PC-9 (cell line): ENCODE data around the gene ZNF735. TPM values are rescaled to one million over a fixed set of nuclear protein-coding genes. Genes with fewer than 3 reads are reported as not detected.
A peak's percentile ranks its signal among the peaks of the same experiment; 100 is the strongest.
"Not testable (repeated sequence)": the region's sequence is repeated elsewhere in the genome, so short reads cannot be mapped to it uniquely, and the experiment has no call there.

Experiments
- Bru-seq: library from RNA; stranded (reverse); fragments of 400-500 nt; gene quantifications from one replicate; lab custom pipeline; 2021; lab: Mats Ljungman, UMichigan
- BruChase-seq, 2 experiments: library from RNA; stranded (reverse); fragments of 400-500 nt; gene quantifications; one replicate each; lab custom pipeline; 2021; lab: Mats Ljungman, UMichigan
- BruUV-seq: library from RNA; stranded (reverse); fragments of 400-500 nt; replicated peaks from 2 replicates; lab custom pipeline; 2021; lab: Mats Ljungman, UMichigan
- CTCF ChIA-PET: fragments of 300-600 bp; sonication (Branson Sonifier 250); formaldehyde crosslinking; loops from one replicate; lab custom pipeline; 2022; ENCODE audit warnings: antibody characterized with exemption; lab: Charles Lee
- POLR2A ChIA-PET: fragments of 300-600 bp; sonication (Branson Sonifier 250); formaldehyde crosslinking; loops from one replicate; lab custom pipeline; 2022; ENCODE audit warnings: antibody characterized with exemption; ENCODE audit not compliant: unreplicated experiment; lab: Charles Lee
- DNase-seq, 2 experiments: peaks; one replicate each; pipeline versions ENCODE4 v3.0.0 to v3.0.0-alpha.2; 2015 to 2022; ENCODE audit warnings: mixed read lengths in 1 of 2
- H2AFZ ChIP-seq: fragments of 200-600 bp; sonication (generic); 2 replicates; pipeline ENCODE4 v1.8.1; 2017; ENCODE audit warnings: antibody characterized with exemption
- H3F3A ChIP-seq: fragments of 200-600 bp; sonication (generic); 2 replicates; pipeline ENCODE4 v1.8.1; 2017; ENCODE audit warnings: antibody characterized with exemption, mild to moderate bottlenecking, low read depth; ENCODE audit not compliant: insufficient read depth
- H3K27ac ChIP-seq: fragments of 200-600 bp; sonication (generic); 2 replicates; pipeline ENCODE4 v1.6.1; 2016; ENCODE audit warnings: mixed run types
- H3K27me3 ChIP-seq: fragments of 200-600 bp; sonication (generic); 2 replicates; pipeline ENCODE4 v1.6.1; 2016; ENCODE audit warnings: low read depth, mixed run types; ENCODE audit not compliant: insufficient read depth
- H3K36me3 ChIP-seq: fragments of 200-600 bp; sonication (generic); 2 replicates; pipeline ENCODE4 v1.6.1; 2016; ENCODE audit warnings: low read depth, mixed run types
- H3K4me1 ChIP-seq: fragments of 200-600 bp; sonication (generic); replicated peaks from 2 replicates; pipeline ENCODE4 v1.6.1; 2016; ENCODE audit warnings: mixed run types; ENCODE audit not compliant: insufficient read depth
- H3K4me2 ChIP-seq: fragments of 200-600 bp; sonication (generic); 2 replicates; pipeline ENCODE4 v1.6.1; 2017; ENCODE audit warnings: mixed run types
- H3K4me3 ChIP-seq: fragments of 200-600 bp; sonication (generic); 2 replicates; pipeline ENCODE4 v1.6.1; 2016; ENCODE audit warnings: mixed run types
- H3K79me2 ChIP-seq: fragments of 200-600 bp; sonication (generic); 2 replicates; pipeline ENCODE4 v1.6.1; 2017; ENCODE audit warnings: low read depth, mixed run types
- H3K9me2 ChIP-seq: fragments of 200-600 bp; sonication (generic); 2 replicates; pipeline ENCODE4 v1.8.1; 2017; ENCODE audit warnings: mild to moderate bottlenecking; ENCODE audit not compliant: insufficient read depth
- H3K9me3 ChIP-seq: fragments of 200-600 bp; sonication (generic); 2 replicates; pipeline ENCODE4 v1.8.1; 2016; ENCODE audit warnings: low read depth; ENCODE audit not compliant: insufficient read depth
- H4K20me1 ChIP-seq: fragments of 200-600 bp; sonication (generic); 2 replicates; pipeline ENCODE4 v1.8.1; 2017; ENCODE audit not compliant: insufficient read depth
- CTCF ChIP-seq: fragments of 200-600 bp; sonication (generic); conservative IDR thresholded peaks from 2 replicates; pipeline ENCODE4 v1.6.1; 2017; ENCODE audit warnings: mixed run types, antibody characterized with exemption, mild to moderate bottlenecking, moderate library complexity
- EZH2 ChIP-seq: fragments of 200-600 bp; sonication (generic); IDR thresholded peaks from 2 replicates; pipeline ENCODE4 v1.8.0; 2017; ENCODE audit warnings: antibody characterized with exemption, low read depth
- intact Hi-C: fragments of 100-400 bp; cut with micrococcal nuclease; formaldehyde crosslinking; loops from one replicate; pipeline ENCODE4 v1.10.0; 2022; ENCODE audit not compliant: unreplicated experiment
- long read RNA-seq: library from polyadenylated mRNA; stranded (forward); transcript quantifications from one replicate; pipeline ENCODE4 v2.0.0, GENCODE V29; 2022
- total RNA-seq: library from RNA; stranded (reverse); gene quantifications from 2 replicates; pipeline ENCODE4 v1.2.3, GENCODE V29; 2021

ZNF735 gene
- total RNA-seq (not detected in 2 replicates), Bru-seq, nascent RNA (not detected), BruChase-seq, experiment 1, labeled RNA remaining after a 2-hour chase (not detected), BruChase-seq, experiment 2, labeled RNA remaining after a 6-hour chase (not detected)
- long read RNA-seq: 0 reads

GRCh38 chr7:64206903-64207302 is at the start of gene ZNF735:
ZNF735 (plus strand) TSS chr7:64207203; CDS start chr7:64207203, 0 bp downstream.
- ChIA-PET CTCF (no interaction called here), POLR2A (no interaction called here)
- no peaks in the 10 kb centered on the region for H3K9me3 ChIP-seq
- H3K4me3 ChIP-seq: no peak within 1 kb of the TSS
- H4K20me1 ChIP-seq: no peaks in the 10 kb centered on the region
- H3K79me2 ChIP-seq: no peaks in the 10 kb centered on the region
- H3K9me2 ChIP-seq: no peaks in the 10 kb centered on the region
- no peak for DNase-seq
- H3K27ac ChIP-seq: no peak within 1 kb of the TSS
- H3K27me3 ChIP-seq: no peaks in the 10 kb centered on the region
- TF ChIP-seq EZH2: no peak
- no peak for TF ChIP-seq CTCF
- no peaks in the 10 kb centered on the region for H3K36me3 ChIP-seq
- H3K4me1 ChIP-seq: no peaks in the 10 kb centered on the region
- BruUV-seq: no TSS peak
- no peaks in the 10 kb centered on the region for H3F3A ChIP-seq
- H2AFZ ChIP-seq: no peak within 1 kb of the TSS
- no peak within 1 kb of the TSS for H3K4me2 ChIP-seq
- intact Hi-C loops: no loop called here

- H4K20me1 ChIP-seq, H3K27me3 ChIP-seq, H3K9me3 ChIP-seq, H3K36me3 ChIP-seq, BruUV-seq, H3K4me2 ChIP-seq, intact Hi-C loops, H3K4me1 ChIP-seq, CTCF ChIA-PET, H3F3A ChIP-seq, POLR2A ChIA-PET, H2AFZ ChIP-seq, H3K79me2 ChIP-seq, H3K27ac ChIP-seq, DNase-seq, H3K9me2 ChIP-seq, H3K4me3 ChIP-seq: not testable (repeated sequence)
These were observed 36.0 kb upstream of the ZNF735 start for GRCh38 chr7:64170974-64171373.

GRCh38 chr7:64174328-64174727 is 32.7 kb upstream of the ZNF735 start:
- ChIA-PET CTCF (no interaction called here), POLR2A (no interaction called here)
- Histone ChIP-seq H2AFZ (no peak overlapping the region), H3K4me1 (no peaks in the 10 kb centered on the region), H3K9me3 (no peaks in the 10 kb centered on the region), H3K27ac (no peak overlapping the region), H3K79me2 (no peaks in the 10 kb centered on the region), H3K36me3 (no peaks in the 10 kb centered on the region), H3K4me2 (no peak overlapping the region), H3K4me3 (no peak overlapping the region), H4K20me1 (no peaks in the 10 kb centered on the region), H3K27me3 (no peaks in the 10 kb centered on the region), H3K9me2 (no peaks in the 10 kb centered on the region), H3F3A (no peaks in the 10 kb centered on the region)
- intact Hi-C loops: no loop called here
- DNase-seq: no peak
- no TSS peak for BruUV-seq
- no peak for TF ChIP-seq EZH2
- no peak for TF ChIP-seq CTCF

GRCh38 chr7:64174941-64175340 is 32.1 kb upstream of the ZNF735 start:
- Histone ChIP-seq H2AFZ (no peak overlapping the region), H3K27me3 (no peaks in the 10 kb centered on the region), H3K9me3 (no peaks in the 10 kb centered on the region), H4K20me1 (no peaks in the 10 kb centered on the region), H3K27ac (no peak overlapping the region), H3K4me2 (no peak overlapping the region), H3K9me2 (no peaks in the 10 kb centered on the region), H3K4me1 (no peaks in the 10 kb centered on the region), H3F3A (no peaks in the 10 kb centered on the region), H3K4me3 (no peak overlapping the region), H3K36me3 (no peaks in the 10 kb centered on the region), H3K79me2 (no peaks in the 10 kb centered on the region)
- BruUV-seq: no TSS peak
- TF ChIP-seq EZH2 (no peak), CTCF (no peak)
- intact Hi-C loops: no loop called here
- POLR2A ChIA-PET: no interaction called here
- DNase-seq: peak in 1 of 2 experiments; percentile 6
- CTCF ChIA-PET: no interaction called here
